Measurements from ENCODE around the gene SLC16A12. TPM values are rescaled to one million over a fixed set of nuclear protein-coding genes. Genes with fewer than 3 reads are reported as not detected.

SLC16A12 gene
- total and polyA plus RNA-seq, 2 of the 8 experiments (the other 6 are each of a cell fraction or from before 2014, with no cell fraction given): 1.6 to 1.9 TPM

DNA sequence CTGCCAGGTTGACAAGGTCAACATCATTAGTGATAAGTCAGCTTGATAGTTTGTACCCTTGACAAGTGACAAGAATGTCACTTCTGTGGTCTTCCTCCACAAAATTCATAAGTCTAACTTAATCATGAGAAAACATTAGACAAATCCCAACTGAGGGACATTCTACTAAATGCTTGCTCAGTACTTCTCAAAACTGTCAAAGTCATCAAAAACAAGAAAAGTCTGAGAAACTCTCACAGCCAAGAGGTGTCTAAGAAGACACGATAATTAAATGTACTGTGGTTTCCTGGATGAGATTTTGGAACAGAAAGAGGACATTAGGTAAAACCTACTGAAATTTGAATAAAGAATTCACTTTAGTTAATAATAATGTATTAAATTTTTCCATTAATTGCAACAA is 29.8 kb upstream of the SLC16A12 start:
- ChIA-PET CTCF (ENCODE audit: partially characterized antibody) (interaction anchor here (0.7 to 1.9 kb wide), 22 partner anchors 9 to 347 kb away, joined by 3 to 14 read pairs (median 4); no protein-coding TSS in a partner anchor), POLR2A (ENCODE audit: partially characterized antibody) (interaction anchor here (0.6 kb wide), 2 partner anchors 11 to 125 kb away, joined by 3 to 4 read pairs; no protein-coding TSS in a partner anchor)
- Histone ChIP-seq H2AK5ac (ENCODE audit: low read depth, low read length) (no peak overlapping the region), H3K23ac (ENCODE audit: insufficient read length) (no peak overlapping the region), H4K91ac (replicated peaks; ENCODE audit: insufficient read length, low read length) (no peak overlapping the region), H3K18ac (ENCODE audit: extremely low read depth, low read length) (no peak overlapping the region), H3K23me2 (ENCODE audit: low read depth, low read length) (no peaks in the 10 kb centered on the region), H3K14ac (ENCODE audit: insufficient read length) (no peak overlapping the region), H3K9ac (replicated peaks in 1 of 4; ENCODE audit: extremely low read depth in 1 of 4, low read depth in 3 of 4, low read length in 3 of 4) (no peak overlapping the region), H2BK120ac (replicated peaks; ENCODE audit: low read depth, low read length) (no peak overlapping the region), H2BK5ac (ENCODE audit: low read depth, low read length) (no peak overlapping the region), H3K4me3 (ENCODE audit: extremely low read depth in 1 of 4, insufficient read depth in 2 of 4, low read depth in 3 of 4, low read length in 4 of 4) (no peak overlapping the region), H3K27me3 (replicated peaks in 1 of 4; ENCODE audit: control insufficient read depth in 3 of 4, extremely low read depth in 1 of 4, insufficient read depth in 3 of 4, low read length in 3 of 4) (no peaks in the 10 kb centered on the region), H4K5ac (ENCODE audit: insufficient read length, low read depth, low read length) (no peak overlapping the region), H3K4ac (replicated peaks; ENCODE audit: insufficient read length, low read depth, low read length) (no peak overlapping the region), H3K36me3 (ENCODE audit: control insufficient read depth in 2 of 4, insufficient read depth in 4 of 4, low read length in 3 of 4) (no peaks in the 10 kb centered on the region), H3K79me2 (ENCODE audit: control insufficient read depth in 1 of 2, insufficient read depth in 2 of 2, low read length in 2 of 2) (no peaks in the 10 kb centered on the region), H2BK20ac (ENCODE audit: low read length) (no peak overlapping the region), H4K8ac (ENCODE audit: extremely low read depth, insufficient read depth, low read length) (no peak overlapping the region), H4K20me1 (replicated peaks in 1 of 2; ENCODE audit: control insufficient read depth in 1 of 2, insufficient read depth in 2 of 2, low read length in 2 of 2) (no peaks in the 10 kb centered on the region), H3K4me2 (ENCODE audit: insufficient read depth in 1 of 2, low read depth in 2 of 2, low read length in 2 of 2) (no peak overlapping the region), H3K56ac (replicated peaks; ENCODE audit: insufficient read length, low read depth, low read length) (no peak overlapping the region), H3K27ac (ENCODE audit: low read depth, low read length) (no peak overlapping the region), H2BK15ac (ENCODE audit: low read length) (no peak overlapping the region), H2BK12ac (ENCODE audit: low read depth, low read length) (no peak overlapping the region), H3K79me1 (ENCODE audit: low read depth, low read length) (no peaks in the 10 kb centered on the region), H3K9me3 (ENCODE audit: insufficient read depth in 2 of 2, low read depth in 1 of 2, low read length in 1 of 2) (no peaks in the 10 kb centered on the region), H3K4me1 (replicated peaks in 1 of 4; ENCODE audit: control insufficient read depth in 3 of 4, insufficient read depth in 4 of 4, low read length in 3 of 4) (peaks cover 0 to 14% (median 5%) of the 10 kb centered on the region in 4 experiments; a peak in 3 of 7 replicates), H2AFZ (ENCODE audit: low read length) (no peak overlapping the region)
- DNase-seq (ENCODE audit: low read depth in 1 of 2, low spot score in 2 of 2) (no peak), FAIRE-seq (no peak)
- 100% methylated on average over 1 of the region's 1 CpG; no CpG with 5 or more reads in 1 of the 2 experiments for WGBS, 2 experiments (ENCODE audit: extremely low coverage in 1 of 2, insufficient coverage in 1 of 2, insufficient read length in 1 of 2, insufficient replicate concordance in 2 of 2, low coverage in 1 of 2, low lambda C conversion rate in 2 of 2, missing lambda C conversion rate in 1 of 2)
- no peak for TF ChIP-seq KDM1A (IDR thresholded peaks at IDR 0.05; ENCODE audit: borderline replicate concordance, low read length)

All from H1 (cell line).